OCI-LY1 (cell line): Measurements from ENCODE around the gene PLCD1.

Experiments used
- CTCF ChIP-seq: fragments of 200-600 bp; sonication (generic), shearing (Covaris generic); IDR thresholded peaks from 2 replicates; pipeline ENCODE4 v1.5.1; 2017; ENCODE audit warnings: mild to moderate bottlenecking, antibody characterized with exemption, low read length, moderate library complexity, mixed read lengths
- EZH2 ChIP-seq: fragments of 200-600 bp; sonication (generic), shearing (Covaris generic); IDR thresholded peaks from 2 replicates; pipeline ENCODE4 v1.8.0; 2017; ENCODE audit warnings: borderline replicate concordance, mixed run types, mild to moderate bottlenecking, antibody characterized with exemption, low read length, moderate library complexity, mixed read lengths

DNA sequence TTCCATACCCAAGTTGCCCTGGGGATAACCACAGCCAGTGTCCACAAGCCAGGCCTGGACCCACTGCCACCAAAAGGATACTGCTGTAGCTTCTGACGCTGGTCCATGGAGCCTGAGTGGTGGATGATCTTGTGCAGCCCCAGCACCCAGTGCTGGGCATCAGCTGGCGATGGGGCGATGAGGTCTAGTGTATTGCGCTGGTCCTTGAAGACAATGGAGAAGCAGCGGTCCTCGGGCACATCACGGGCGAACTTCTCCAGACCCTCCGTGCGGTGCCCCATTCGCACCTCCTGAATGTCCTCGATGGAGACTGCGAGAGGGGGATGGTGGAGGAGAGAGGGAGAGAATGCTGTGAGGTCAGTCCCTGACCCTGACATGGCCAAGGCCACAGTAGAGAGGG is 13.0 kb downstream of the PLCD1 start:
- TF ChIP-seq CTCF = no peak
- no peak for TF ChIP-seq EZH2
